Activated naive CD4-positive, alpha-beta T cell treated with anti-CD3 and anti-CD28 coated beads, Interleukin-2, amount 50 U/mL, for 16 hours (primary cell): ENCODE data around the gene SPINT4.

Source experiments
- DNase-seq: peaks from one replicate; pipeline ENCODE4 v3.0.0-alpha.2; 2020

Gene SPINT4

GRCh38 chr20:45765980-45766379 is 43.8 kb downstream of the SPINT4 start:
- DNase-seq: no peak

DNA sequence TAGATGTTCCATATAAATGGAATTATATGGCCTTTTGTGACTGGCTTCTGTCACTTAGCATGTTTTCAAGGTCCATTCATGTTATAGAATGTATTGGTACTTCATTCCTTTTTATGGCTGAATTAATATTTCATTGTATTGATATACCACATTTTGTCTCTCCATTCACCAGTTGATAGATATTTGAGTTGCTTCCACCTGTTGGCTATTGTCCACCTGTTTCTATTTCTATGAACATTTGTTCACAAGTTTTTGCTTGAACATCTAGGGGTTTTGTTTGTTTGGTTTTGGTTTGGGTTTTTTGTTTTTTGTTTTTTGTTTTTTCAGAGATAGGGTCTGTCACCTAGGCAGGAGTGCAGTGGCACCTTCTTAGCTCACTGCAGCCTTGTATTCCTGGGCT is 46.3 kb downstream of the SPINT4 start:
- DNase-seq: no peak

- peak; percentile 77 for DNase-seq
Measured at GRCh38 chr20:45771182-45771759, 49.1 kb downstream of the SPINT4 start.

GRCh38 chr20:45772693-45773092 is 50.5 kb downstream of the SPINT4 start:
- no peak for DNase-seq

DNA sequence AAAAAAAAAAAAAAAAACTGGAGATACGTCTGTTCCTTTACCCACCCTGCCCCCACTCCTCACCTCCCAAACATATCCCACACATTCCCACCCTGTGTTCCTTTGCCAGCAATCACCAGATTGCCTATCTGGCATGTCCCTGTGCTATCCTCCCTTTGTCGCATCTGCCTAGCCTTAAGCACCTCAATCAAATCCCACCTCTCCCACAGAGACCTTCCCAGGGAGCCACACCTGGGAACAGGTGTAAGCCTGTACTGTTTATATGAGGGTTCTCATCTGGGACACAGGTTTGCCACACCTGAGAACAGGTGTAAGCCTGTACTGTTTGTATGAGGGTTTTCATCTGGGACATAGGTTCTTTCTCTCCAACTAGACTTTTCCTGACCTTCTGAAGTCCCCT is 52.8 kb downstream of the SPINT4 start:
- no peak for DNase-seq

- DNase-seq: no peak
Measured at GRCh38 chr20:45775411-45775810, 53.3 kb downstream of the SPINT4 start.
